GM12801 (cell line): ENCODE measurements around the gene EEF2K.

Experiments
- CTCF ChIP-seq: IDR thresholded peaks from one replicate; pipeline ENCODE4 v1.5.1; 2011; ENCODE audit warnings: control low read depth; ENCODE audit not compliant: insufficient read length; ENCODE audit errors: extremely low read depth

Gene EEF2K

GRCh38 chr16:22326369-22326652 is 120.2 kb downstream of the EEF2K start:
- TF ChIP-seq CTCF, result no peak

DNA sequence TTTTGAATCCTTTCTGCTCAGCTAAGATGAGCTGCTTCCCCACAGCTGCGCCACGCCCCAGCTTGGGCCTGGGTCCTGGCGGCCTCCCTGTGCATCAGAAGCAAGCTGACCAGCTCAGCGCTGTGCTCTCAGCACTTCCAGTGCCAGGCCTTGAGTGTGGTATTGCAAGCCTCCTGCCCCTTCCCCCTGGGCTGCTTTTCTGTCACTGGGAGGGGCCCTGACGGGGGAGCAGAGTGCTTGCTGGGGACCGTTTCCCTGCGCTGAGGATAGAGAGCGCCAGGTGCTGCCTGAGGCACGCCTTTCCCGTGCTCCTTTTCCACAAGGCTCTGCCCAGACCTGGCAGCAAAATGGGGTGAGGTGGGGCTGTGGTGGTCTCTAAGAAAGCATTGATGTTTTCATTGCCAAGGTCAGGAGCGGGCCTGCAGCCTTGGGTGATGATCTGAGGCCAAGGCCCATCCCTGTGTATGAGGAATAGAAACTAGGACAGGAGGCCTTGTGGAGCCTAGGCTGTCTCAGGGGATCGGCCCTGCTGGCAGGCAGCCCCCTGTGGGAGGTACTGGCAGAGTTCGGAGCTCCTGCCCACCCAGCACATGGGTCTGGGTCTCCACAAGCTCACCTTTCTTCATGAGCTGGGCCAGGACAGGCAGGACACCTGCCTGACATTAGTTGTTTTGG is 120.8 kb downstream of the EEF2K start:
- no peak for TF ChIP-seq CTCF

DNA sequence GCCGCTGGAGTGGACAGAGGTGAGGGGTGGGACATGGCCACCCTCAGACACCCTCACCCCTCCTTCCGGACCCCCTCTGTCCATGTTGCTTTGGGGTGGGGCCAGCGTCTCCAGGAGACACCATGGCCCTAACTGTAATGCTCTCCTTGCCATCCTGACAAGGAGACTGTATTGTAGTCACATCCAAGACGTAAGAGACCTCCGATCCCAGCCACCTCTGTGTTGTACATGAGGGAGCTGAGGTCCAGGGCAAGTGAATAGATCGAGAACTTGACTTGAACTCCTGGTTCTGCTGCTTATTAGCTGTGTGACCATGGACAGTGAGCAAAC is 121.3 kb downstream of the EEF2K start:
- TF ChIP-seq CTCF, result no peak

- no peak for TF ChIP-seq CTCF
Observed at GRCh38 chr16:22328081-22328725, 122.1 kb downstream of the EEF2K start.

- TF ChIP-seq CTCF, result no peak
Observed at GRCh38 chr16:22329199-22329695, 123.2 kb downstream of the EEF2K start.

GRCh38 chr16:22330326-22330725 is 124.2 kb downstream of the EEF2K start:
- TF ChIP-seq CTCF, result no peak

- TF ChIP-seq CTCF, result no peak
Observed at GRCh38 chr16:22333457-22333994, 127.4 kb downstream of the EEF2K start.
